Cardiac muscle cell (in vitro differentiated cells and primary cell): ENCODE results near the gene BOD1L1. TPM values are rescaled to one million over a fixed set of nuclear protein-coding genes. Genes with fewer than 3 reads are reported as not detected.

Experiments used
- DNase-seq, 2 donors: peaks; one replicate each; pipeline versions ENCODE4 v3.0.0 to v3.0.0-alpha.2; 2010 to 2017; ENCODE audit warnings: low read depth in 1 of 2, low spot score in 1 of 2
- H3K27ac ChIP-seq: fragments of 200-600 bp; sonication (generic); 2 replicates; pipeline ENCODE4 v1.5.1; 2016
- H3K27me3 ChIP-seq: fragments of 200-600 bp; sonication (generic); 2 replicates; pipeline ENCODE4 v1.6.0; 2016; ENCODE audit warnings: control low read depth
- H3K36me3 ChIP-seq: fragments of 200-600 bp; sonication (generic); 2 replicates; pipeline ENCODE4 v1.5.1; 2016; ENCODE audit warnings: control low read depth
- H3K4me1 ChIP-seq: fragments of 200-600 bp; sonication (generic); 2 replicates; pipeline ENCODE4 v1.8.1; 2017; ENCODE audit warnings: low read depth, mild to moderate bottlenecking, mixed run types
- H3K4me3 ChIP-seq: fragments of 200-600 bp; sonication (generic); 2 replicates; pipeline ENCODE4 v1.5.1; 2016; ENCODE audit warnings: mild to moderate bottlenecking
- H3K9me3 ChIP-seq: fragments of 200-600 bp; sonication (generic); 2 replicates; pipeline ENCODE4 v1.5.1; 2017; ENCODE audit warnings: low read depth, mild to moderate bottlenecking, control low read depth
- polyA plus RNA-seq: library from polyadenylated mRNA; unstranded; fragments of >200 nt; fragmentation: Nextera tagmentation; extraction: Ambion mirVana; gene quantifications from 2 replicates; pipeline ENCODE4 v1.2.1, GENCODE V29; 2016
- total RNA-seq: library from RNA; depleted of rRNA; stranded (reverse); fragments of >200 nt; gene quantifications from 2 replicates; pipeline ENCODE4 v1.2.3, GENCODE V29; 2016
- TF ChIP-seq, protein P1 (sequence below): IDR thresholded peaks from 2 replicates; pipeline ENCODE4 v1.5.1; 2012; ENCODE audit warnings: low read depth, mild to moderate bottlenecking, low read length

BOD1L1 gene
- total and polyA plus RNA-seq, 2 experiments from 2014 or later, result 17.7 to 35.8 TPM

DNA sequence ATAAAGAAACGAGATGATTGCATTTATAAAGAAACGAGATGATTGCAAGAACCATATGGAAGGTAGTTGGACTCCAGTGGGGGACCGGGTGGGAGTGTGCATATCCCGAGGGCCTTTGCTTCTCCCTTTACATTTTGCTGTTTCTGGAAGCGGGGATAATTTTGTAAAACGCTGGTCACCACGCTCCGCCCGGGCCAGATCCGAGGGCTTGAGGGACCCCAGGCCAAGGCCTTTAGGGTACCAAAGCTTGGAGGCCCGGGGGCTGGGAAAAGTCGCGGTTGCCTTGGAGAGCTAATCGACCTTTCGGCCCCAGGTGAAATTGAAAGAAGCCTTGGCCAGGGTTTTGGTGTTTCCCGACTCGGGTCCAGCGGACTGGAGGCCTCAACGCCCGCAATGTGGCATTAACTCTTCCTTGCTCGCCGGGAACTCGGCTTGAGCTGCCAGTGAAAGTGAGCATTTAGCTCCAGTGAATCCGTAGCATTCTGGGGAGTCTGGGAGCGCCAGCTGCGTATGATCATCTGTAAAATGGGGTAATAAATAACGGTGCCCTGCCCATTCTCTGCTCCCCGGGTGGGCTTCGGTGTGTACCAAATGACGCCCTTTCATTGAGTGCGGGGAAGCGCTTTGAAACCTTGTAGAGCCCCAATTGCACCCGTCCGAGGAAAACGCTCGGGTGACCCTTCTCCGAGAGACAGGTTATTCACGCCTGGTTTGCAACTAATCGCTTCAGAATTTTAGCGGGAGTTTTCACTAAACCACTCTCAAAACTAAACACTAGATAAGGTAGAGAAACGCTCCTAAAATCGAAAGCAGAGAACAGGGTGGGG, 87.7 kb downstream of the BOD1L1 start:
- no peak overlapping the region for H3K4me3 ChIP-seq
- H3K4me1 ChIP-seq, result peaks cover 3% of the 10 kb centered on the region
- TF ChIP-seq, protein P1, sequence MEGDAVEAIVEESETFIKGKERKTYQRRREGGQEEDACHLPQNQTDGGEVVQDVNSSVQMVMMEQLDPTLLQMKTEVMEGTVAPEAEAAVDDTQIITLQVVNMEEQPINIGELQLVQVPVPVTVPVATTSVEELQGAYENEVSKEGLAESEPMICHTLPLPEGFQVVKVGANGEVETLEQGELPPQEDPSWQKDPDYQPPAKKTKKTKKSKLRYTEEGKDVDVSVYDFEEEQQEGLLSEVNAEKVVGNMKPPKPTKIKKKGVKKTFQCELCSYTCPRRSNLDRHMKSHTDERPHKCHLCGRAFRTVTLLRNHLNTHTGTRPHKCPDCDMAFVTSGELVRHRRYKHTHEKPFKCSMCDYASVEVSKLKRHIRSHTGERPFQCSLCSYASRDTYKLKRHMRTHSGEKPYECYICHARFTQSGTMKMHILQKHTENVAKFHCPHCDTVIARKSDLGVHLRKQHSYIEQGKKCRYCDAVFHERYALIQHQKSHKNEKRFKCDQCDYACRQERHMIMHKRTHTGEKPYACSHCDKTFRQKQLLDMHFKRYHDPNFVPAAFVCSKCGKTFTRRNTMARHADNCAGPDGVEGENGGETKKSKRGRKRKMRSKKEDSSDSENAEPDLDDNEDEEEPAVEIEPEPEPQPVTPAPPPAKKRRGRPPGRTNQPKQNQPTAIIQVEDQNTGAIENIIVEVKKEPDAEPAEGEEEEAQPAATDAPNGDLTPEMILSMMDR, result no peak
- H3K27me3 ChIP-seq, result peaks cover 98% of the 10 kb centered on the region
- no peak for DNase-seq
- no peak overlapping the region for H3K27ac ChIP-seq
- H3K9me3 ChIP-seq, result no peaks in the 10 kb centered on the region
- no peaks in the 10 kb centered on the region for H3K36me3 ChIP-seq

GRCh38 chr4:13539047-13539618, 88.4 kb downstream of the BOD1L1 start:
- no peak overlapping the region for H3K27ac ChIP-seq
- H3K36me3 ChIP-seq, result no peaks in the 10 kb centered on the region
- no peak overlapping the region for H3K4me3 ChIP-seq
- H3K4me1 ChIP-seq, result peaks cover 3% of the 10 kb centered on the region
- TF ChIP-seq, protein P1, result no peak
- peaks cover 100% of the 10 kb centered on the region for H3K27me3 ChIP-seq
- no peaks in the 10 kb centered on the region for H3K9me3 ChIP-seq
- no peak for DNase-seq

DNA sequence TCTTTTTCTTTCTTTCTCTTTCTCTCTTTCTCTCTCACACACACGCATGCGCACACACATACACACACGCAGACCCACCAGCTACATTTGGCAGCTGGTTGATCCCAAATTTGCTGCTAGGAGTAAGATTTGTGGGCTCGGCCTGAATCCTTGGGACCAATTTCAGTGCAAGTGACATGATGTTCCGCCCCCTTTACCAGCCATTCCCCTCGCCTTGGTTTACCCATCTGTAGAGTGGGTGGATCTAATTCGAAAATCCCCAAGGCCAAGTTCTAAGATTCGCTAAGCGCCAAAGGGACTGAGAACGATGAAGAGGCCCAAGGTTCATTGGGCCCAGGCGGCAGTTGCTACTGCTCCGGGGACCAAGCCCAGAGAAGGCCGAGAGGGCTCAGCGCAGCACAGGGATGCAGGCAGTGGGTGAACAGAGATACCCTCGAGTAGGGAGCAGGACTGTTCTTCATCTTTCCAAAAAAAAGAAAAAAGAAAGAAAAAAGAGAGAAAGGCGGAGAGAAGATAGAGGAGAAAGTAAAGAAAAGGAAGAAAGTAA, 89.0 kb downstream of the BOD1L1 start:
- no peak for DNase-seq
- H3K4me1 ChIP-seq, result peaks cover 3% of the 10 kb centered on the region

GRCh38 chr4:13537832-13538177, 89.7 kb downstream of the BOD1L1 start:
- TF ChIP-seq, protein P1, result no peak

More for the DNA sequence above, 89.0 kb downstream of the BOD1L1 start:
- Histone ChIP-seq H3K27me3 (peaks cover 100% of the 10 kb centered on the region), H3K36me3 (no peaks in the 10 kb centered on the region), H3K9me3 (no peaks in the 10 kb centered on the region), H3K4me3 (no peak overlapping the region), H3K27ac (no peak overlapping the region)
- TF ChIP-seq, protein P1, result no peak

GRCh38 chr4:13537011-13537831, 90.3 kb downstream of the BOD1L1 start:
- H3K27me3 ChIP-seq, result peaks cover 100% of the 10 kb centered on the region
- H3K4me3 ChIP-seq, result no peak overlapping the region
- H3K4me1 ChIP-seq, result peaks cover 3% of the 10 kb centered on the region
- H3K36me3 ChIP-seq, result no peaks in the 10 kb centered on the region
- TF ChIP-seq, protein P1, result no peak
- DNase-seq, result no peak
- no peaks in the 10 kb centered on the region for H3K9me3 ChIP-seq
- no peak overlapping the region for H3K27ac ChIP-seq

More at GRCh38 chr4:13537832-13538177, 89.7 kb downstream of the BOD1L1 start:
- H3K4me3 ChIP-seq, result no peak overlapping the region
- H3K27ac ChIP-seq, result no peak overlapping the region
- no peaks in the 10 kb centered on the region for H3K36me3 ChIP-seq
- H3K27me3 ChIP-seq, result peaks cover 100% of the 10 kb centered on the region
- H3K4me1 ChIP-seq, result peaks cover 3% of the 10 kb centered on the region
- DNase-seq, result no peak
- H3K9me3 ChIP-seq, result no peaks in the 10 kb centered on the region
